WTC11 (cell line): ENCODE results near the gene SHROOM3. TPM values are rescaled to one million over a fixed set of nuclear protein-coding genes. Genes with fewer than 3 reads are reported as not detected.
A peak's percentile ranks its signal among the peaks of the same experiment; 100 is the strongest.

ENCODE experiments used
- ARID4B ChIP-seq: sonication (generic); formaldehyde crosslinking; IDR thresholded peaks from 2 replicates; pipeline ENCODE4 v1.8.0; 2023; ENCODE audit warnings: missing genetic modification reagents, mild to moderate bottlenecking, borderline replicate concordance
- E2F1 ChIP-seq: sonication (generic); formaldehyde crosslinking; IDR thresholded peaks from 2 replicates; pipeline ENCODE4 v1.8.0; 2022; ENCODE audit warnings: mild to moderate bottlenecking, missing genetic modification reagents
- E2F5 ChIP-seq: sonication (generic); formaldehyde crosslinking; IDR thresholded peaks from 2 replicates; pipeline ENCODE4 v1.8.1; 2022; ENCODE audit warnings: mild to moderate bottlenecking, moderate library complexity, missing genetic modification reagents
- ERG ChIP-seq: fragments of 250-450 bp; sonication (Bioruptor Pico); IDR thresholded peaks from 2 replicates; pipeline ENCODE4 v1.8.0; 2021; ENCODE audit warnings: mild to moderate bottlenecking
- ETV6 ChIP-seq: sonication (generic); formaldehyde crosslinking; IDR thresholded peaks from 2 replicates; pipeline ENCODE4 v1.8.1; 2022; ENCODE audit warnings: mild to moderate bottlenecking, missing genetic modification reagents
- FOXP4 ChIP-seq: sonication (generic); formaldehyde crosslinking; IDR thresholded peaks from 2 replicates; pipeline ENCODE4 v1.8.0; 2022; ENCODE audit warnings: mild to moderate bottlenecking, missing genetic modification reagents
- IRF1 ChIP-seq: sonication (generic); formaldehyde crosslinking; IDR thresholded peaks from 2 replicates; pipeline ENCODE4 v1.8.0; 2023; ENCODE audit warnings: missing genetic modification reagents
- MAX ChIP-seq: sonication (generic); formaldehyde crosslinking; IDR thresholded peaks from 2 replicates; pipeline ENCODE4 v1.8.0; 2022; ENCODE audit warnings: mild to moderate bottlenecking, missing genetic modification reagents
- OVOL2 ChIP-seq: fragments of 250-450 bp; sonication (Bioruptor Pico); IDR thresholded peaks from 2 replicates; pipeline ENCODE4 v1.9.0; 2021; ENCODE audit warnings: mild to moderate bottlenecking, borderline replicate concordance
- PRRX2 ChIP-seq: fragments of 250-450 bp; sonication (Bioruptor Pico); IDR thresholded peaks from 2 replicates; pipeline ENCODE4 v1.8.0; 2021; ENCODE audit warnings: mild to moderate bottlenecking
- ZBTB21 ChIP-seq: sonication (generic); formaldehyde crosslinking; IDR thresholded peaks from 2 replicates; pipeline ENCODE4 v1.8.1; 2023; ENCODE audit warnings: mild to moderate bottlenecking, missing genetic modification reagents, borderline replicate concordance
- ZNF138 ChIP-seq: sonication (generic); formaldehyde crosslinking; conservative IDR thresholded peaks from 2 replicates; pipeline ENCODE4 v1.8.1; 2022; ENCODE audit warnings: mild to moderate bottlenecking, moderate library complexity, missing genetic modification reagents
- ZNF425 ChIP-seq: fragments of 250-450 bp; sonication (Bioruptor Pico); conservative IDR thresholded peaks from 2 replicates; pipeline ENCODE4 v1.9.0; 2021; ENCODE audit warnings: mild to moderate bottlenecking
- ZNF532 ChIP-seq: fragments of 250-450 bp; sonication (Bioruptor Pico); IDR thresholded peaks from 2 replicates; pipeline ENCODE4 v1.9.0; 2021; ENCODE audit warnings: mild to moderate bottlenecking, borderline replicate concordance
- ZSCAN18 ChIP-seq: fragments of 250-450 bp; sonication (Bioruptor Pico); IDR thresholded peaks from 2 replicates; pipeline ENCODE4 v2.1.2; 2022; ENCODE audit warnings: mild to moderate bottlenecking, moderate library complexity
- total RNA-seq: library from RNA; stranded (reverse); gene quantifications from 3 replicates; pipeline ENCODE4 v1.2.3, GENCODE V29; 2021

The SHROOM3 gene
- total RNA-seq, 1 experiment from 2014 or later, result 71.9 TPM

- TF ChIP-seq MAX (CRISPR knock-in tag) (peak; percentile 78; the same call in 1 of the 2 replicates), FOXP4 (CRISPR knock-in tag) (0 out of 2 replicates have a peak, but pooled peaks have one; percentile 54), ERG (no peak), ZNF532 (CRISPR knock-in tag) (no peak), ETV6 (peak; percentile 70), E2F1 (CRISPR knock-in tag) (no peak), ZNF425 (CRISPR knock-in tag) (no peak), ZSCAN18 (no peak), OVOL2 (CRISPR knock-in tag) (no peak), ZBTB21 (CRISPR knock-in tag) (0 out of 2 replicates have a peak, but pooled peaks have one; percentile 19), E2F5 (CRISPR knock-in tag) (no peak), ZNF138 (CRISPR knock-in tag) (no peak), ARID4B (CRISPR knock-in tag) (no peak), IRF1 (CRISPR knock-in tag) (no peak), PRRX2 (CRISPR knock-in tag) (no peak)
These were observed 150.9 kb downstream of the SHROOM3 start (continued) for GRCh38 chr4:76585897-76586360.
